Activated CD8-positive, alpha-beta memory T cell treated with anti-CD3 and anti-CD28 coated beads, Interleukin-2, amount 50 U/mL, for 24 hours (primary cell): ENCODE results near the gene SOAT1.
"Not testable (repeated sequence)": the region's sequence is repeated elsewhere in the genome, so short reads cannot be mapped to it uniquely, and the experiment has no call there.

Source experiments
- DNase-seq: peaks from one replicate; pipeline ENCODE4 v3.0.0-alpha.2; 2020; ENCODE audit errors: extremely low read depth

The SOAT1 gene

GRCh38 chr1:179353546-179353945, 59.9 kb downstream of the SOAT1 start:
- no peak for DNase-seq

- DNase-seq: not testable (repeated sequence)
These were observed 68.0 kb downstream of the SOAT1 start for GRCh38 chr1:179361631-179362030.

- DNase-seq: peak; percentile 77
These were observed 71.9 kb downstream of the SOAT1 start, which contains the start of gene AXDND1 for GRCh38 chr1:179365342-179366092. AXDND1 (plus strand) TSS chr1:179365971; CDS start chr1:179366510, 539 bp downstream.

DNA sequence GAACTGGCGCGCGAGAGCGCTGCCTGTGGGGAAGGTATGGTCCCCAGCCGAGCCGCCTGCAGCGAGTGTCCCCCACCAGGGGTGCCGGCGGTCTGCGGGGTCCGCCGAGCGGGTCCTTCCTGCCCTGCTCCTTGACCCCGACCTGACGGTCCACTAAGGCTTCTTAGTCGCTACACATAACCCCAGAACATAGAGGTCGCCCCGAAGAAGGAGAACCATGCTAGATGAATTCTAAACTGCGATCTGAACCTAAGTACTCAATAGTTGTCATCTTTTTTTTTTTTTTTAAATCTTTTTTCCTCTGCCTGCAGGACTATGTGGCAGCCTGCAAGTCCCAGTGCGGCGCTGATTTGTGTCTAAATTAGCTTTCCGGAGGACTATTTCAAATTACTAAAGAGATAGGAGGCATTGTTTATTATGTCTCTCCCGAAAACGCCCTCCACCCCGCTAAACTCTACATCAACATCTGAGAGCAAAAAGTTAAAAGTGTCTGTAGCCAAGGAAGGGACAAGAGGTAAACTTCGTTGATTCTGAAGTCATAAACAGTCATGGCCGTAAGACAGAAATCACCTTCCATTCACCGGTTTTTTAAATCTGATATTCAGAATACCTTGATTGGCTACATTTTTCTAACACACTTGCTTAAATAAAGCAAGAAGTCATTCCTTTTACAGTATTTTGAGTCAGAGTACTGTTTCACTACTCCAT, 72.7 kb downstream of the SOAT1 start:
- DNase-seq: no peak

DNA sequence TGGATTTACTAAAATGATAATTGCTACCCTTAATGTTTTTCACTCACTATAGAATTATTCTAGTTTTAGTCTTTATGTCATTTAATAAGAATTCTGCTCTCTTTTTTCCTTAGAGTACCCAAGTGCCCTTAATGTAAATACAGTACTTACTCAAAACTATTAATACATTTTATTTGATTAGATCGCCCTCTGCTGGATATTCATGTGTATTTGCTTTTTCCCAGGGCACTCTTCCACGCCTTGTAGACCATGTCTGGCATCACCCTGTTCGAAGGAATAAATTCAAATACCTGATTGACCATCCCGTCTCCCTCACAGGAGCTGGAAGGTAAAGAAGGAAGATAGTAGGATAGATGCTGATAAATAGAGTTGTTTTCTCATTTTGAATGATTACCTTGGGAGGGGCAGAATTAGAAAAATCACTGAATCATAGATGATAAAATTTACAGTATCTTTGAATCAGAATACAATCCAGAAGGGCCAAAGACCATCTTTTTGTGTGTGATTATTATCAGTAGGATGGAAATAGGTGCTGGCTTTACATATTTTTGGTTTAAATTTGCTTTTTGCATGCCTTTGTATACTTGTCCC, 76.2 kb downstream of the SOAT1 start:
- DNase-seq: peak; percentile 4

GRCh38 chr1:179372160-179372559, 78.6 kb downstream of the SOAT1 start:
- no peak for DNase-seq

- DNase-seq: no peak
These were observed 82.6 kb downstream of the SOAT1 start for GRCh38 chr1:179376223-179376622.

DNA sequence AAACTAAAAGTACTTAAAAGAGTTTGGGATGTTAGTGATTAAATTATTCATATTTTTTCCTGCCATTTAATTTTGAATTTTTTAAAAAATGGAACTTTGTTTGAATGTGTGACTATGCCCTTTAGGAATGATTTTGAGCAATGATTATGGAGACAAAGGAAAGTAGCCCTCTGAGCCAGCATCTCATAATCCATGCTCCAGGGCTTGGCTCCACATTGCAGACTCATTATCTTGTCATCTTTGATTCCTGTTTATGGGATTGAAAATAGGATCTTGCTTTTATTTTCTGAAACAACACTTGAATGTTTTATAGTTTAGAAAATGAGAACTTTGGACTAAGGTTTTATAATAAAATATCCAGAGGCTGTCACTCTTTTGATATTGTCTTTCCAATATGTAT, 86.7 kb downstream of the SOAT1 start:
- no peak for DNase-seq

DNA sequence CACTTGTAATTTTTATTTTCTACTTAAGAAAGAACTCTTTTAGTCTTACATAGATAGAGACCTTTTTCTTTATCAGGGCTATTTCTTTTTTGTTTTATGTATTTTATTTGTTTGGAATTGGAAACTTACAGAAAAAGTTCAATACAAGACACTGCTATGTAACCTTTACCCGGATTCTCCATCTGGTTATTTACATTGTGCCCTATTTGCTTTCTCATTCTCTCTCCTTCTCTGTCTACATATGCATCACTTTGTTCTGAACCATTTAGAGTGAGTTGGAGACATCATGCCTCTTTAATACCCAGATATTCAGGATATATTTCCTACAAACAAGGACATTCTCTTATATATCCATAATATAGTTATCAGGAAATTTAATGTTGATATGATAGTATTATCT, 90.4 kb downstream of the SOAT1 start:
- DNase-seq: no peak

DNA sequence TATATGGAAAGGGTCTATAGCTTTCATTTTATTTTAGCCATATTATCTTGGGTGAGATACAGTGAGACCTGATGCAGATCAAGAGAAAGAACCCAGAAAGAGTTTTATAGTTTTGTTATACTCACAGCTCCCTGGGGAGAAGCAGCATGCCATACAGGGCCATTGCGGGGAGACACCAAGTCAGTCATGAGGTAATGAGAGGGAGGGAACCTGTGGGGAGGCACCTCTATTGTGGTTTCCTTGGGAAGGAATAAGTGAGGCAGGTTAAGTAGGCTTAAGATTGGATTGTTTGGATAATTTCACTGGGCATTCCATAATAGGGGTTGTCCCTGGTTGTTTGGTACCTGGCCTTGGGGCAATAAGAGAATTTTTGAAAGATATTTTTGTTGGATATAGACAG, 91.9 kb downstream of the SOAT1 start:
- no peak for DNase-seq

GRCh38 chr1:179393721-179394120, 100.1 kb downstream of the SOAT1 start:
- no peak for DNase-seq

- DNase-seq: not testable (repeated sequence)
These were observed 105.8 kb downstream of the SOAT1 start for GRCh38 chr1:179399399-179399798.
